OCI-LY3 (cell line): Measurements from ENCODE around the gene TAF3.

Experiments used
- H2AFZ ChIP-seq: fragments of 200-600, 300-600 bp; shearing (Covaris generic); 2 replicates; pipeline ENCODE4 v1.6.0; 2014; ENCODE audit warnings: antibody characterized with exemption, low read depth, low read length
- H3K27ac ChIP-seq: fragments of 200-600, 300-600 bp; sonication (generic); 2 replicates; pipeline ENCODE4 v1.5.1; 2014; ENCODE audit warnings: mild to moderate bottlenecking, low read length, moderate library complexity, mixed read lengths
- H3K27me3 ChIP-seq: fragments of 200-600, 300-600 bp; sonication (generic); 2 replicates; pipeline ENCODE4 v1.6.1; 2014; ENCODE audit warnings: low read depth, low read length, mixed read lengths
- H3K36me3 ChIP-seq: fragments of 200-600, 300-600 bp; sonication (generic); replicated peaks from 2 replicates; pipeline ENCODE3; 2014; ENCODE audit warnings: low read depth, low read length, mixed read lengths
- H3K4me1 ChIP-seq: fragments of 300-600, 200-600 bp; sonication (generic); 2 replicates; pipeline ENCODE4 v1.6.1; 2014; ENCODE audit warnings: low read length, mixed read lengths
- H3K4me2 ChIP-seq: fragments of 200-600, 300-600 bp; sonication (generic); 2 replicates; pipeline ENCODE4 v1.6.1; 2014; ENCODE audit warnings: low read length, mixed read lengths
- H3K4me3 ChIP-seq: fragments of 300-600, 200-600 bp; sonication (generic); 2 replicates; pipeline ENCODE4 v1.5.1; 2014; ENCODE audit warnings: antibody characterized with exemption, mild to moderate bottlenecking, low read length, moderate library complexity
- H3K79me2 ChIP-seq: fragments of 300-600, 200-600 bp; shearing (Covaris generic); 2 replicates; pipeline ENCODE4 v1.6.1; 2014; ENCODE audit warnings: mild to moderate bottlenecking, low read length, mixed read lengths
- H3K9ac ChIP-seq: fragments of 300-600, 200-600 bp; shearing (Covaris generic); 2 replicates; pipeline ENCODE4 v1.6.0; 2014; ENCODE audit warnings: mild to moderate bottlenecking, low read length, moderate library complexity
- H3K9me3 ChIP-seq: fragments of 200-600, 300-600 bp; shearing (Covaris generic); 2 replicates; pipeline ENCODE4 v1.6.1; 2014; ENCODE audit warnings: low read length, mixed read lengths; ENCODE audit not compliant: insufficient read depth
- H4K20me1 ChIP-seq: fragments of 200-600, 300-600 bp; sonication (generic); 2 replicates; pipeline ENCODE4 v1.6.1; 2016; ENCODE audit warnings: low read length, mixed read lengths; ENCODE audit not compliant: insufficient read depth
- EZH2phosphoT487 ChIP-seq: fragments of 200-600 bp; shearing (Covaris generic); IDR thresholded peaks from 2 replicates; pipeline ENCODE4 v1.6.1; 2018; ENCODE audit warnings: antibody characterized with exemption, mixed run types, low read depth
- TF ChIP-seq, protein P1 (sequence below): fragments of 200-600, 300-600 bp; sonication (generic); IDR thresholded peaks from 2 replicates; pipeline ENCODE4 v1.5.1; 2014; ENCODE audit warnings: antibody characterized with exemption, low read length, low read depth

Gene TAF3

GRCh38 chr10:7891634-7892033 lies 73.3 kb downstream of the TAF3 start:
- no peak overlapping the region for H3K9ac ChIP-seq

DNA sequence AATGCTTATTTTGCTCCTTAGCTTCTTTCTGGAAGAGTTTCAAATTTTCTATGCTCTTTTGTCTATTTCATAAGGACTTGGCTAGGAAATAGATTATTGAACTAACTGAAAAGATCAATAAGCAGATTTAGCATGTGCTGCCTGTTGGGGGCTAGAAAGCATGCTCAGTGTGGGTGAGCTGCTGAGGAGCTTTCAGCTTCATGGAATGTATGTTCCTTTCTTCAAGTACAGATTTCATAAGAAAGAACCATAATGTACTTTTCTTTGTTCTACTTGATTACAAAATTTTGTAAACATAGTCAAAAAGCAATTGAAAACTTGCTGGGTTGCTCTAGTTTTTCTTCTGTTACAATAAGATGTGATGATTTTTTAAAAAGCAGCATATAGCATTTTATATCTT lies 73.8 kb downstream of the TAF3 start:
- Histone ChIP-seq H3K27me3 (no peaks in the 10 kb centered on the region), H3K36me3 (no peaks in the 10 kb centered on the region), H3K79me2 (no peaks in the 10 kb centered on the region), H3K4me2 (no peak overlapping the region), H3K4me1 (peaks cover 8% of the 10 kb centered on the region), H3K9me3 (no peaks in the 10 kb centered on the region), H4K20me1 (peaks cover 3% of the 10 kb centered on the region; the same call in 1 of the 2 replicates), H3K9ac (no peak overlapping the region), H3K27ac (no peak overlapping the region), H2AFZ (no peak overlapping the region), H3K4me3 (no peak overlapping the region)
- TF ChIP-seq EZH2phosphoT487, result no peak
- TF ChIP-seq, protein P1, sequence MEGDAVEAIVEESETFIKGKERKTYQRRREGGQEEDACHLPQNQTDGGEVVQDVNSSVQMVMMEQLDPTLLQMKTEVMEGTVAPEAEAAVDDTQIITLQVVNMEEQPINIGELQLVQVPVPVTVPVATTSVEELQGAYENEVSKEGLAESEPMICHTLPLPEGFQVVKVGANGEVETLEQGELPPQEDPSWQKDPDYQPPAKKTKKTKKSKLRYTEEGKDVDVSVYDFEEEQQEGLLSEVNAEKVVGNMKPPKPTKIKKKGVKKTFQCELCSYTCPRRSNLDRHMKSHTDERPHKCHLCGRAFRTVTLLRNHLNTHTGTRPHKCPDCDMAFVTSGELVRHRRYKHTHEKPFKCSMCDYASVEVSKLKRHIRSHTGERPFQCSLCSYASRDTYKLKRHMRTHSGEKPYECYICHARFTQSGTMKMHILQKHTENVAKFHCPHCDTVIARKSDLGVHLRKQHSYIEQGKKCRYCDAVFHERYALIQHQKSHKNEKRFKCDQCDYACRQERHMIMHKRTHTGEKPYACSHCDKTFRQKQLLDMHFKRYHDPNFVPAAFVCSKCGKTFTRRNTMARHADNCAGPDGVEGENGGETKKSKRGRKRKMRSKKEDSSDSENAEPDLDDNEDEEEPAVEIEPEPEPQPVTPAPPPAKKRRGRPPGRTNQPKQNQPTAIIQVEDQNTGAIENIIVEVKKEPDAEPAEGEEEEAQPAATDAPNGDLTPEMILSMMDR, result no peak

More at GRCh38 chr10:7891634-7892033, 73.3 kb downstream of the TAF3 start:
- H3K27ac ChIP-seq, result no peak overlapping the region
- H3K79me2 ChIP-seq, result no peaks in the 10 kb centered on the region
- no peaks in the 10 kb centered on the region for H3K36me3 ChIP-seq
- TF ChIP-seq EZH2phosphoT487, result no peak
- TF ChIP-seq, protein P1, result no peak
- no peaks in the 10 kb centered on the region for H3K9me3 ChIP-seq
- H3K4me1 ChIP-seq, result peaks cover 8% of the 10 kb centered on the region
- no peak overlapping the region for H2AFZ ChIP-seq
- H3K4me3 ChIP-seq, result no peak overlapping the region
- H3K27me3 ChIP-seq, result no peaks in the 10 kb centered on the region
- H4K20me1 ChIP-seq, result peaks cover 3% of the 10 kb centered on the region; the same call in 1 of the 2 replicates
- no peak overlapping the region for H3K4me2 ChIP-seq

DNA sequence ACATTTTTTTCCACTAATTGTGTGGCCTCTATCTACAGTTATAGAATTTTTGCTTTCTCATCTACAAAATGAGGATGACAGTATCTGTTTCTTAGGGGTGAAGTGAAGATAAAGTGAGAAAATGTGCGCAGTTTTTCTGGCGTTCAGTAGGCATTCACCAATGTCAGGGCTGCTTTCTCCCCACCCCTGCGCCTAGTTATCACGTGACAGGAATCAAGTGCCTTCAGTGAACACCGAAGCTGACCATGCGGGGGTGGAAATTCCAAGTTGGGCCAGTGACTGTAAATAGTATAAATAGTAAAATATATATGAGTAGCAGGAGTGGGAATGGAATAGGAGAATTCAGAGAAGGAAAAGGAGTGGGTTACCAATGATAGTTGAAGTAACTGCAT lies 77.4 kb downstream of the TAF3 start:
- no peak overlapping the region for H3K4me3 ChIP-seq
- H3K27me3 ChIP-seq, result no peaks in the 10 kb centered on the region
- no peak overlapping the region for H3K27ac ChIP-seq
- H2AFZ ChIP-seq, result no peak overlapping the region
- H3K4me2 ChIP-seq, result no peak overlapping the region
- no peaks in the 10 kb centered on the region for H3K79me2 ChIP-seq
- H3K4me1 ChIP-seq, result no peaks in the 10 kb centered on the region
- H3K9me3 ChIP-seq, result no peaks in the 10 kb centered on the region
- no peak overlapping the region for H3K9ac ChIP-seq
- TF ChIP-seq, protein P1, result no peak
- no peaks in the 10 kb centered on the region for H3K36me3 ChIP-seq
- H4K20me1 ChIP-seq, result no peaks in the 10 kb centered on the region

DNA sequence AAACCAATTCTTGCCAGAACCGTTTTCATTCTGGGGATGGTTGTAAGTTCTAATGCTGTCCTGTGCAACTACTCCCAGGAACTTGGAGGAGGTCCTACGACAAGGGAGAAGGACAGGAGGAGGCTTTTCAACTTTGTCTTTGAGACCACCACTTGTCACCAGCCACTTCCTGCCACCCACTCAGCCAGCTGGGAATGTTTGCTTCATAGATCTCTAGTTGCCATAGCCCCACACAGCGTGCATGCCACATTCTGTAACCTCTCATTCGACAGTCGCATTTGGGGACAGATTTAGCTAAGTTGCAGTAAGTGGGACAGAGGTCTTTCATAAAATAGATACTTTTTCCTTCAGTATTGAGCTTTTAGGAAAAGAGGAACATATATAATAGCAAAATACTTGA lies 78.0 kb downstream of the TAF3 start:
- Histone ChIP-seq H3K9me3 (no peaks in the 10 kb centered on the region), H3K4me1 (no peaks in the 10 kb centered on the region), H3K27me3 (no peaks in the 10 kb centered on the region), H3K4me2 (no peak overlapping the region), H3K4me3 (no peak overlapping the region), H3K27ac (no peak overlapping the region), H4K20me1 (no peaks in the 10 kb centered on the region), H3K36me3 (no peaks in the 10 kb centered on the region), H3K79me2 (no peaks in the 10 kb centered on the region), H2AFZ (no peak overlapping the region), H3K9ac (no peak overlapping the region)
- TF ChIP-seq EZH2phosphoT487, result no peak
- TF ChIP-seq, protein P1, result no peak
